ENCODE data around the gene CNKSR1.
"Not testable (repeated sequence)": the region's sequence is repeated elsewhere in the genome, so short reads cannot be mapped to it uniquely, and the experiment has no call there.

Gene CNKSR1

DNA sequence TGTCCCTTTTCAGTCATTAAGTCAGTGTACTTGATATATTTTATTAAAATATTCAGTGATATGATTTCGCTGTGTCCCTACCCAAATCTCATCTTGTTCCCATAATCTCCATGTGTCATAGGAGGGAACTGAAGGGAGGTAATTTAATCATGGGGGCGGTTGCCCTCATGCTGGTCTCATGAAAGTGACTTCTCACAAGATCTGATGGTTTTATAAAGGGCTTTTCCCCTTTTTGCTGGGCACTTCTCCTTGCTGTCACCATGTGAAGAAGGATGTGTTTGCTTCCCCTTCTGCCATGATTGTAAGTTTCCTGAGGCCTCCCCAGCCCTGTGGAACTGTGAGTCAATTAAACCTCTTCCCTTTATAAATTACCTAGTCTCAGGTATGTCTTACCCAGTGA is 53.4 kb downstream of the CNKSR1 start:
- FAIRE-seq: not testable (repeated sequence)

DNA sequence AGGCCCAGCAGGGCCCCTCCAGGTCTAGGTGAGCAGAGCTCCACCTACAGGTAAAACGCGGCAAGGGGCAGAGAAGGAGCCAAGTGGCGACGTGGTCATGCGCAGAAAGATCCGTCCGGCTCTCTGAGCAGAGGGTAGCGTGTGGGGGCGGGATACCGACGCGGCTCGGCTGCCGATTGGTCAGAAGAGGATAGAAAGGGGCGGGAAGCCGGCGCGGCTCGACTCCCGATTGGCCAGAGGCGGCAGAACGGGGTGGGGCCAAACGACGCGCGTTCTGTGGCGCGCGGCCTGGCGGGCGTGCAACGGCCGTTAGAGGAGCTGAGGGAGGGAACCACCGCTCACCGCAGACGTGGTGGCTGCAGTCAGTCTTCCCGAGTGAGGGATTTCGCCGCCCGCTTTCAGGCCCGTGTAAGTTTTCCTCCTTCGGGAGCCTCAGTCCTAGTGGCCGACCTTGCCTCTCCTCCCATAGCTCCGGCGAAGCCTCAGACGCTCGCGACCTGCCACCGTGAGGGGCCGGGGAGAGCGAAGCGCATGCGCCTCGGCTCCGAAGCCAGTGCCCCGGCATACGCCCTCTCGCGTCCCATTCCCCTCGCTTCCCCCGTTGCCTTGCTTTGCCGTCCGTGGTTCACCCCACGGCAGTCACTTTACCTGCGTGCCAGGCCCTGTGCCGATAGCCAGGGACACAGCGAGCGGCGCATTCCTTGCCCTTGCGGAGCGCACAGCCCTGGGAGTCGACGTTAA is 56.8 kb downstream of the CNKSR1 start, which contains the start of gene CEP85:
Gene CEP85 (plus strand): TSS at position 298 of the 741 bp plus-strand sequence. CDS start 5,584 bp downstream, outside the sequence.
- FAIRE-seq: peak; percentile 78

DNA sequence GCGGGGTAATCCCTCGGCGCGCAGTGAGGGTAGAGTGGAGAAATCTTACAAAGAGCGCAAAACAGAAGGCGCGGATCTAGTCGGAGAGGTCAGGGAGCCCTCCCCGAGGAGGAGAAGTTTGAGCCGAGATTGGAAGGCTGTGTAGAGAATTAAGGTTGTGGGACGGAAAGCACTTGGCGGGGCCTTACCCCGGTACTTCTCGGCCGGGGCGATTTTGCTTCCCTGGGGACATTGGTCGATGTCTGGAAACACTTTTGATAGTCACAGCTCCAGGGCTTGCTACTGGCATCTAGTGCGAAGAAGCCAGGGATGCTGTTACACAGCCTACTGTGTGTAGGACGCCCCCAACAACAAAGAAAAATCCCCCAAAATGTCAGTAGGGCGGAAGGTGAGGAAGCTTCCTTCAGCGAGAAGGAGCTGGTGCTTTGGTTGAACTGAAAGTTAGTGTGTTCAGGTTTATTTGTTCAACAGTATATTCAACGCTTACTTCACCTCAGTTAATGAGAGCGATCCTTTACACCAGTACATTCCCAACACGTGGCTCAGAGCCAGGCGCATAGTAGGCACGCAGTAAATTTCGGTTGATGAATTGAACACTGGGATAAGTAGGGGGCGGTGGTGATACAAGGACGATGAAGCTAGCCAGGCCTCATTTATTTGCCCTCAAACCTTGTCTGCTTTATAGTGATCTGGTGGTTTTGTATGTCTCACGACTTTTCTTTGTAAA is 57.5 kb downstream of the CNKSR1 start:
- no peak for FAIRE-seq

DNA sequence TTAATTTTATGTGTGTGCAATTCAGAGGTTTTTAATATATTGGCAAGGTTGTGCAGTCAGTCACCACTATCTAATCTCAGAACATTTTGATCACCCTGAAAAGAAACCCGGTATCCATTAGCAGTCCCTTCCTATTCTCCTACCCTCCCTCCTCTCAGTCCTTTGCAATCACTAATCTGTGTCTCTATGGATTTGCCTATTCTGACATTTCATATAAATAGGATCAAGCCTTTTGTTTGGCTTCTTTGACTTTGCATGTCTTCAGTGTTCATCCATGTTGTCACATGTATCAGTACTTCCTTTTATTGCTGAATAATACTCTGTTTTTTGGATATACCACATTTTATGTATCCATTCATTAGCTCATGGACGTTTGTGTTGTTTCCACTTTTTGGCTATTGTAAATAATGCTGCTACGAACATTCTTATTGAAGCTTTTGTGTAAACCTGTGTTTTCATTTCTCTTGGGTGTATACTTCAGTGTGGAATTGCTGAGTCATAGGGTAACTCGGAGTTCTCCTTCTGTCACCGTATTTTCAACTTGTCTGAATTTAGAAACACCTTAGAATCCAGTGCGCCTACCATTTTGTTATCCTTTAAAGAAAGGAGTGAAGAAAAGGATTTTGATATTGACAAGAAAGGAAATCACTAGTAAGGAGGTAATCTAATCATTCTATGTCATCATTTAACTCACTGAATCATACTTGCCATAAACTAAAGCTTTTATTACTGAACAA is 60.1 kb downstream of the CNKSR1 start:
- no peak for FAIRE-seq
